ENCODE data around the gene CRYAA. TPM values are rescaled to one million over a fixed set of nuclear protein-coding genes. Genes with fewer than 3 reads are reported as not detected.
"Not testable (repeated sequence)": the region's sequence is repeated elsewhere in the genome, so short reads cannot be mapped to it uniquely, and the experiment has no call there.

The CRYAA gene, protein sequence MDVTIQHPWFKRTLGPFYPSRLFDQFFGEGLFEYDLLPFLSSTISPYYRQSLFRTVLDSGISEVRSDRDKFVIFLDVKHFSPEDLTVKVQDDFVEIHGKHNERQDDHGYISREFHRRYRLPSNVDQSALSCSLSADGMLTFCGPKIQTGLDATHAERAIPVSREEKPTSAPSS
- not detected in 2 replicates for total RNA-seq

GRCh38 chr21:43168708-43169107 is at the start of gene CRYAA:
TSS of gene CRYAA (plus strand) at chr21:43169008. CDS start at chr21:43169100, 92 bp downstream.
- not testable (repeated sequence) for DNase-seq (ENCODE audit: low read depth, low spot score)

GRCh38 chr21:43130094-43130493 is 38.7 kb upstream of the CRYAA start:
- not testable (repeated sequence) for DNase-seq (ENCODE audit: low read depth, low spot score)

DNA sequence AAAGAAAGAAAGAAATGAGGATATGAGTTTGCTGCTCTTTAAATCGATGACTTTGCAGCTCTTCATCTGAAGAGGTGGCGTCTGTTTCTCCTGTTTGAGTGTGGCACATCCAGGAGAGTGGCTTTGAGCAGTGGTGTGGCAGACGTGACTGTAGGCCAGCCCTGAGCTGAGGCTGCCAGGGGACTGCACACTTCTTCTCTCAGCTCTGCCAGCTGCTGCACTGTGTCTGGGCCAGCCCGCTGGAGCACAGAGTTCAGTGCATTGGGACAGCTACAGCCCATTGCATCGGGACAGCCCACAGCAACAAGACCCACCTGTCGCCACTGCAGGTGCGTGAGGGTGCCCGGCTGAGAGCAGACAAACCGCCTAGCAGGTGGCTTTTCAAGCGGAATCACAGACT is 34.3 kb upstream of the CRYAA start:
- not testable (repeated sequence) for DNase-seq (ENCODE audit: low read depth, low spot score)

GRCh38 chr21:43138944-43139343 is 29.9 kb upstream of the CRYAA start:
- DNase-seq (ENCODE audit: low read depth, low spot score), result not testable (repeated sequence)

- DNase-seq (ENCODE audit: low read depth, low spot score), result not testable (repeated sequence)
These were observed 27.4 kb upstream of the CRYAA start for GRCh38 chr21:43141407-43141806.

DNA sequence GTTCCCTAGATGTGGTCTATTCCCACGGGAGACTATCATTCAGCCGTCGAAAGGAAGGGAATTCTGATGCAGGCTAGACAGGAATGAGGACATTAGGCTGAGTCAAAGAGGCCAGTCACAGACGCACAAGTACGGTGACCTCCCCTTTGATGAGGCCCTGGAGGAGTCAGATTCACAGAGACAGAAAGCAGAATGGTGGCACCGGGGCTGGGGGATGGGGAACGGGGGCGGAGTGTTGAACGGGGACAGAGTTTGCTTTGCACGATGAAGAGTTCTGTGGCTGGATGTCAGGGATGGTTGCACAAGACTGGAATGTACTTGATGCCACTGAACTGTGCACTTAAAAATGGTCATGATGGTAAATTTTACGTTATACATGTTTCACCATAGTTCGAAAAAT is 22.2 kb upstream of the CRYAA start:
- DNase-seq (ENCODE audit: low read depth, low spot score), result not testable (repeated sequence)

GRCh38 chr21:43147999-43148398 is 20.8 kb upstream of the CRYAA start:
- DNase-seq (ENCODE audit: low read depth, low spot score), result not testable (repeated sequence)

DNA sequence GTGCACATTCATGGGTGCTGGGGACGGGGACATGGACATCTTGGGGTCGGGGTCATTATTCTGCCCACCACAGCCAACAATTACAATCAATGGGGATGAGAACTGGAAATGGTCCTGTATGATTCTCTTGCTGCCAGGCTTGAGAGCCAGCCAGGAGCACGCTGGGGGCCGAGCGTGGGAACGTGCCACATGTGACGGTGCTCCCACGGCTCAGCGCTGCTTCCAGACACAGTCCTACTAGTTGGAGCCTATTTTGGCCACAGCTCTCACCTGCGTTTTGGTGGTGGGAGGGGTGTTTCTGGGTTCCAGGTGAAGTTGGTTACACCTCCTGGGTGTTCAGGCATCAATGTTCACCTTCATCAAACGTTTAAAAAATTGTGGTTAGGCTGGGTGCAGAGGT is 19.5 kb upstream of the CRYAA start:
- DNase-seq (ENCODE audit: low read depth, low spot score), result not testable (repeated sequence)

DNA sequence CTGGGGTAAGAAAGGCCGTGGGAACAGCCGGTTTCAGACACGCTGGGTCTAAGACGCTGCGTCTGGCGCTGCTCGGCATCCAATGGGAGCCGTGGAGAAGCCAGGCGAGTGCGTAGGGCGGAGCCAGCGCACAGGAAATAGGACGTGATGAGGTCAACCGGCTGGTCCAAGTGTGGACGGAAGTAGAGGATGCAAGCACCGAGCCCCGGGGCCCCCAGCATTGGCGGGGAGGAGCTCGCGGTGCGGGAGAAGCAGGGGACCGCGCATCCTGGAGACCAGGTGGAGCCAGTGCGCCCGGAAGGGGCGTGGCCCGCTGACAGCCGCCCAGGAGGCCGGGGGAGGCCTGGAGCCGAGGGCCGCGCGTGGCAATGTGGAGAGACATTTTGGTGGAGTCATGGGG is 15.2 kb upstream of the CRYAA start:
- not testable (repeated sequence) for DNase-seq (ENCODE audit: low read depth, low spot score)

DNA sequence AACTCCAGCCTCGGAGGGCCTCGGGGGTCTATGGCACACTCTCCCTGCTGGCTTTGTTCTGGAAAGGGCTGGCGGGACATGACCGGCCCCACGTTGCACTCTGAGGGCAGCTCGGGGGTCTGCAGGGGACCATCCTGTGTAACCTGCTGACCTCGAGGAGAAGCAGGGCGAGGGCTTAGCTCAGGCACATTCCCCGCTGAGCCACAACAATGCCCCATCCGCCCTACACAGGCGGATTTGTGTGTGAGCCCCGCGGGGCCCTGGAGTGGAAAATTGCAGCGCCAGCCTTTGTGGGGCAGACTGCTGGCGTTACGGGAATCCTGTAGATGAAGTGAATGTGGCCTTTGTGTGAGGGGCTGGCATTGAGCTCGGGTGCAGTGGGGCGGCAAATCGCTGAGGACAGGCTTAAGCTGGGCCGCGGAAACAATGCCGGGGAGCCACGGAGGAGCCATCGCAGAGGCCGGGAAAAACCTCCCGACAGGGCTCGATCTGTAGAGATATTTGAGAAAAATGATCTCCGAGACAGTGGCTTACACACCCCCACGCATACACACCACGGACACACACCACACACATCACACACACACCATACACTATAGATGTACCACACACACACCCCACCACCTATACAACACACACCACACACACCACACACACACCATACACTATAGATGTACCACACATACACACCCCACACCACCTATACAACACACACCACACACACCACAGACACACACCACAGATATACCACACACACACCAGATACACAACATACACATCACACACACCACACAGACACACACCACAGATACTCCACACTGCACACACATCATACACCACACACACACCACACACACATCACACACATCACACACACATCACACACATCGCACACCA is 9.3 kb upstream of the CRYAA start:
- not testable (repeated sequence) for DNase-seq (ENCODE audit: low read depth, low spot score)

DNA sequence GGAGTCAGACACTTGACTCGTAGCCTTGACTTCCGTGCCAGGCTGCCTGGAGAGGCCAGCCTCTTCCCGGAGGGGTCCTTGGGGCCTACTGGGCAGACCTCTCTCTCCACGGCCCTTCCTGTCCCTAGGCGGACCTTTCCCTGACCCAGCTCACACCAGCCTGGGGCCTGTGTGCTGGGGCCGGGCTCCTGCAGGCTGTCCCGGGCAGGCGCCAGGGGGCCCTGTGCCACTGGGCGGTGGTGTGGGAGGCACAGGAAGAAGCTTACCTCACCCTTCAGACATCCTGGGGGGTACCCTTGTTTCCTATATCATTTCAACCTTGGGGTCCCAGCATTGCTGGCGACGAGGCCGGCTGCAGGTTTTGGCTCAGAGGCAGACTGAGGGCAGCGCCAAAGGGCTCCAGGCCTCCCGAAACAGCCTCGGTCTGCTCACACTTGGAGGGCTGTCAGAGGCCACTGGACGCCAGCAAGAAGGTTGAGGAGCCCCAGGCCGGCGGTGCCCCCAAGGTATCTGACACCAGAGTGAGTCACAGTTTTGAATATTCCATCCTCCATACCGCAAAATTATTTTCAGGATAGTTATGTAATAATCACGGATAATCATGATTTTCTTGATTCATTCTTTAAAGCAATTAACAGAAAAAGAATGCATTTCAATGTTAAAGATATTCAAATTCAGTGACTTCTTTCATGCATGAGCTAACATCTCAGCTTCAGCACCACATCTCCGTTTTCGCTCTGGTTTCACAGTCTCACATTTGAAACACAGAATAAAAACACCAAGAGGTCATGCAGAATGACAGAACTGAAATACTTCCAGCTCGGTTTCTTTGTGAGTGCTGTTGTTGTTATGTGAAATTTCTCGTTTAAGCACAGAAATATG is 6.7 kb upstream of the CRYAA start:
- DNase-seq (ENCODE audit: low read depth, low spot score), result not testable (repeated sequence)

DNA sequence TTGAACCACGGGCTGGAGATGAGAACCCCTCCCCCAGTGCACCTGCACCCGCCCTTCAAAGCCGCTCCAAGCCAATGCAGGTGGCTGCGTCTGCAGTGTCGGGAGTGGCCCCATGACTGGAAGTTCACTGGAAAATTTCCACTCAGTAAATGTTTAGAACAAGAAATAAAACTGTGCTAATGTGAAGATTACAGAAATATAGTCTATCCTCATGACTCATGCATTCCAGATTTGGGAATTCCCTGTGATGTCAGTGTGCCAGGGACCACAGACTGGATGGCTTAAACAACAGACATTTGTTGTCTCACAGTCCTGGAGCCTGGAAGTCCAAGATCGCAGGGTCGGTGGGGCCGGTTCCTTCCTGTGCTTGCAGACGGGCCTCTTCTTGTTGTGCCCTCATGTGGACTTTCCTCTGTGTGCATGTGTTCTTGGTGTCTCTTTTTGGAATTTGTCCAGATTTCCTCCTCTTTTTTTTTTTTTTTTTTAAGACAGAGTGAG is 6.1 kb upstream of the CRYAA start:
- DNase-seq (ENCODE audit: low read depth, low spot score), result not testable (repeated sequence)

DNA sequence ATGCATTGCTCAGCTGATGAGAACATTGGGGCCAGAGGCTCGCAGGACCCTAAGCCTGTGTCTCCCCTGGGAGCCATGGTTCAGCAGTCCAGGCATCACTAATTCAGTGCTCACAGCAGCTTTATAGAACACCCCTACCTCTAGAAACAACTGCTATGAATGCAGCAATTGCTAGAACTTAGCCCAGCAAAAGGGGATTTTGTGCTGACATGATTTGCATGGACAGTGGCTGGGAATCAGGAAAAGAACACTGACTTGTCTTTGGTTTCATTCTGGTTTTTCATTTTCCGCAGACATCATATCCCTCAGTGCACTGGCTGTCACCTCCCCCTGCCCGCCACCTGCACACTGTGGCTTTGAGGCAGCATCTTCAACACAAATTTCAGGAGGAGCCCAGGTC is 4.0 kb upstream of the CRYAA start:
- DNase-seq (ENCODE audit: low read depth, low spot score), result not testable (repeated sequence)

DNA sequence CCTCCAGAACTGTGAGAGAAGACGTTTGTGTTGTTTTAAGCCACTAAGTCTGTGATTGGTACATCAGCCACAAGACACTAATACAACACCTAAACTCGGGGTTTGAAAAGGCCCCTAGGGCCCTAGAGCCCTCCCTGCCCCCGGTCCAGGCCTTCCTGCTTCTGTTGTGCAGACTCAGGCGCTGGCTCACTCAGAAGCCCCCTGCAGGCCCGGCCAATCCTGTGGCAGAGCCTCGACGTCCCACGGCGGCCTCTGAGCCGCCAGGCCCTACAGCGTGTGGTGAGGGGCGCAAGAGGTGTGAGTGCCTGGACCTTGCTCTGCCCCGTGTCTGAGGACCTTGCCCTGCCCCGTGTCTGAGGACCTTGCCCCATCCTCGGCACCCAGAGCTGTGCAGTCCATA is 3.1 kb upstream of the CRYAA start:
- DNase-seq (ENCODE audit: low read depth, low spot score), result not testable (repeated sequence)

DNA sequence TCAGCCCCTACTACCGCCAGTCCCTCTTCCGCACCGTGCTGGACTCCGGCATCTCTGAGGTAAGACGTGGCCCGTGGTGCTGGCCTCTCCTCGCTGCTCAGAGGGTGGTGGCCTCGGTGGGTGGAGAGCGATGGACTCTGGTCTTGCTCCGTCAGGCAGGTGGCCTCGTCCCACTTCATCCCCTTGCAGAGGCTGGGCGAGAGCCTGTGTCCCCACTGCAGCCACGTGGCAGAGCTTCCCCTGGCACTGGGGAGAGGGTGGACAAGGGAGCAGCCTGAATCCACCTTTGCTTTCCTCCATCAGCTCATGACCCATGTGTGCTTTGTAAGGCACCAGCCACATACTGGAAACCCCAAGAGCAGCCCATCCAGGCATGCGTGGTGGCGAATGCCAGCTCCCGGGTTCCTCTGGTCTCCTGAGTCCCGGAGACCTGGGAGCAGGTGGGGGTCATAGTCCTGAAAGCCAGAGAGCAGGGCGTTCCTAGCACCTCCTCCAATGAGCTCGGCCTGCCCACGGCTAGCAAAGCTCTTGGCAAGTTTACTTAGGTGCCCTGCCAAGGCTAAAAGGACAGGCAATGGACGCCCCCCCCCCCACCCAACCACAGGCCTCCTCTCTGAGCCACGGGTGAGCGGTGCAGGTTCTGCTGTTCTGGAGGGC is 550 bp downstream of the CRYAA start:
- DNase-seq (ENCODE audit: low read depth, low spot score), result not testable (repeated sequence)

DNA sequence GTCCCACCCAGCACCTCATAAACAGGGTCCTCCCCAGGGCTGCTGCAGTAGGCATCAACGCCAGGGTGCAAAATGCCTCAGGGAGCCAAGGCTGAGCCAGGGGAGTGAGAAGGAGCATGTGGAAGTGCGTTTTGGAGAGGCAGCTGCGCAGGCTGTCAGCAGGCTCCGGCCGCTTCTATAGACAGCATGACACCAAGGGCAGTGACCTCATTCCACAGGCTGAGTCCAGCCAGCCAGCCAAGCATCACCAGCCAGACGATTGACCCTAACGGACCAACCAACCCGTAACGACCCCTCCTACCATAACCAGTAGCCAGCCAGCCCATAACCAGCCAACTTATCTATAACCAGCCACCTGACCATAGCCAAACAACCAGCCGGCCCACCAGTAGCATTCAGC is 1.1 kb downstream of the CRYAA start:
- not testable (repeated sequence) for DNase-seq (ENCODE audit: low read depth, low spot score)

DNA sequence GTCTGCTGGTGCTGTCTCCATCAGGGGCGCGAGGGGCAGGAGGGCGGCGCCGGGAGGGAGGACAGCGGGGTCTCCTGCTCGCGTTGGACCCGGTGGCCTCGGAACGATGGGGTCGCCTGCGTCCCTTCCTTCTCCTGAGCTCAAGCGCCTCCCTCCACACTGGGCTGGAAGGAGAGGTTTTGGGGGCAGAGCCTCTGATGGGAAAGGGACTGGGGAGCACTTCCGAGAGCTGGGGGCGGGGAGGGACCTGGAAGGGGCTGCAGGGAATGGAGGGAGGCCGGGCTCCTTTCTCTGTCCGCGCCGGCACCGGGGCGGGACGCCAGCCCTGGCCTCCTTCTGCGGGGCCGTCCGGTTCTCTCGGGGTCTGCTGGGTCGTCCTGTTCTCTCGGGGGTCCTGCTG is 4.0 kb downstream of the CRYAA start:
- not testable (repeated sequence) for DNase-seq (ENCODE audit: low read depth, low spot score)

GRCh38 chr21:43173438-43173837 is 4.6 kb downstream of the CRYAA start:
- DNase-seq (ENCODE audit: low read depth, low spot score), result not testable (repeated sequence)

DNA sequence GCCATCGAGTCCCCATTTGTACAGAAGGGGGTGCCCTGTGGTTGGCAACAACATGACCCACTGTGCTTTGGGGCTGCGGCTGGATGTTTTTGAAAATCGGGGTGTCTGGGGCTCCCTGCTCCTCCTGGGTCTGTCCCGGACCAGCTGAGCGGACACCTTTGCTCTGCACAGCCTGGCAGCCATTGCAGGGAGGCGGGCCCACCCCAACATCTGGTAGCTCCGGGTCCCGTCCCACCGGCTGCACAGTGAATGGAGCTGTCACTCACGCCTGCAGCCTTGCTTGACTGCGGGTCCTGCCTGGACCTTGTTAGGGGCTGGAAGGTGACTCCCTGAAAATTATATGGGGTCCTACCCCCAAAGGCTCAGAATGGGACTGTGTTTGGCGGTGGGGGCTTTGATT is 5.1 kb downstream of the CRYAA start:
- DNase-seq (ENCODE audit: low read depth, low spot score), result not testable (repeated sequence)

- not testable (repeated sequence) for DNase-seq (ENCODE audit: low read depth, low spot score)
These were observed 6.2 kb downstream of the CRYAA start for GRCh38 chr21:43174998-43175397.

GRCh38 chr21:43176621-43177020 is 7.8 kb downstream of the CRYAA start:
- DNase-seq (ENCODE audit: low read depth, low spot score), result not testable (repeated sequence)
